Measurements from ENCODE around the gene GAREM2. TPM values are rescaled to one million over a fixed set of nuclear protein-coding genes. Genes with fewer than 3 reads are reported as not detected.

Gene GAREM2
- total RNA-seq: 0.43 and 0.72 TPM in 2 replicates

DNA sequence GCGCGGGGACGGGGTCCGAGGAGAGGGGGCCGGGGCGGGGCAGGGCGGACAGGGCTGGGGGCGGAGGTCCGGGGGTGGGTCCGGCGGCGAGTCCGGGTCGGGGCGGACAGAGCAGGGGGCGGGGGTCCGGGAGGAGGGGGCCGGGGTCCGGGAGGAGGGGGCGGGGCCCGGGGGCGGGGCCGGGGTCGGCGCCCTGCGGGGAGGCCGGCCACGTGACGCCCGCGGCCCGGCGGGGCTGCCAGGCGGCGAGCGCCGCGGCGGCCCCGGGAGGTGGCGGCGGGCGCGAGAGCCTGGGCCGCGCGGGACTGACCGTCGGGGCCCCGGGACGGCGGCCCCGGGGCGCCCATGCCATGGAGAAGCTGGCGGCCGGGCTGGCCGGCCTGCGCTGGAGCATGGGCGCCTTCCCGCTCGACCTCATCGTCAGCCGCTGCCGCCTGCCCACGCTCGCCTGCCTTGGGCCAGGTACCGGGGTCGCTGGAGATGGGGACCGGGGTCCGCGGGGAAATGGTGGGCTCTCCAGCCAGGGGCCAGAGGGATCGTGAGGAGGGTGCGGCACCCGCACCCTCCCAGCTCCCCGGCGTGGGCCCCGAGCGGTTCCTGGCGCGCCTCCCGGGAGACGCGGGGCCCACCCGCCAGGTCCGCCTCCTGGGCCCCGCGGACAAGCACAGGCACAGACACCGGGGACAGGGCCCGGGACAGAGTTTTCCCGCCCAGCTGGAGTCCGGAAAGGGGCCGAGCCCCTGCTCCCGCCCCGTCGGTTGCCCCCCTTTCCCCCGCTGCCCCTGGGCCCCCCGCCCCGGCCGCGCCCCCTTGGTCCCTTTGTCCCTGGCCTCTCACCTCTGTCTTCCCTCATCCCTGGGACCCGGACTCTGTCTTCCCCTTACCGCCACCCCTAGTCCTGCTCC lies at the start of gene GAREM2:
GAREM2 (plus strand) TSS at position 218 of the 905 bp plus-strand sequence; CDS start at position 351, 133 bp downstream.

Other genes starting within 250 kb of the GAREM2 start
- gene KIF3C, start 190.6 kb upstream of the GAREM2 start, total RNA-seq: 1.9 and 15.4 TPM in 2 replicates
- gene RAB10, start 139.0 kb upstream of the GAREM2 start, total RNA-seq: 178 and 182 TPM in 2 replicates
- 136 and 193 TPM in 2 replicates for gene HADHA, start 71.5 kb downstream of the GAREM2 start, total RNA-seq
- gene HADHB, start 71.9 kb downstream of the GAREM2 start, total RNA-seq: 82.2 and 125 TPM in 2 replicates
- 26.0 and 39.6 TPM in 2 replicates for gene SELENOI, start 173.1 kb downstream of the GAREM2 start, total RNA-seq
- not detected in 2 replicates for gene ADGRF3, start 173.7 kb downstream of the GAREM2 start, total RNA-seq
- 0.21 and 0.24 TPM in 2 replicates for gene DRC1, start 228.8 kb downstream of the GAREM2 start, total RNA-seq

All from tracheal epithelial cell (primary cell).